GM19463 (cell line): ENCODE measurements around the gene SLC25A18.
"Not testable (repeated sequence)": the region's sequence is repeated elsewhere in the genome, so short reads cannot be mapped to it uniquely, and the experiment has no call there.

ENCODE experiments used
- ATAC-seq: cut with Tn5 transposase; IDR thresholded peaks from one replicate; pipeline ENCODE4 v1.9.1; 2021; ENCODE audit warnings: mild to moderate bottlenecking, moderate library complexity; ENCODE audit not compliant: unreplicated experiment

SLC25A18 gene

DNA sequence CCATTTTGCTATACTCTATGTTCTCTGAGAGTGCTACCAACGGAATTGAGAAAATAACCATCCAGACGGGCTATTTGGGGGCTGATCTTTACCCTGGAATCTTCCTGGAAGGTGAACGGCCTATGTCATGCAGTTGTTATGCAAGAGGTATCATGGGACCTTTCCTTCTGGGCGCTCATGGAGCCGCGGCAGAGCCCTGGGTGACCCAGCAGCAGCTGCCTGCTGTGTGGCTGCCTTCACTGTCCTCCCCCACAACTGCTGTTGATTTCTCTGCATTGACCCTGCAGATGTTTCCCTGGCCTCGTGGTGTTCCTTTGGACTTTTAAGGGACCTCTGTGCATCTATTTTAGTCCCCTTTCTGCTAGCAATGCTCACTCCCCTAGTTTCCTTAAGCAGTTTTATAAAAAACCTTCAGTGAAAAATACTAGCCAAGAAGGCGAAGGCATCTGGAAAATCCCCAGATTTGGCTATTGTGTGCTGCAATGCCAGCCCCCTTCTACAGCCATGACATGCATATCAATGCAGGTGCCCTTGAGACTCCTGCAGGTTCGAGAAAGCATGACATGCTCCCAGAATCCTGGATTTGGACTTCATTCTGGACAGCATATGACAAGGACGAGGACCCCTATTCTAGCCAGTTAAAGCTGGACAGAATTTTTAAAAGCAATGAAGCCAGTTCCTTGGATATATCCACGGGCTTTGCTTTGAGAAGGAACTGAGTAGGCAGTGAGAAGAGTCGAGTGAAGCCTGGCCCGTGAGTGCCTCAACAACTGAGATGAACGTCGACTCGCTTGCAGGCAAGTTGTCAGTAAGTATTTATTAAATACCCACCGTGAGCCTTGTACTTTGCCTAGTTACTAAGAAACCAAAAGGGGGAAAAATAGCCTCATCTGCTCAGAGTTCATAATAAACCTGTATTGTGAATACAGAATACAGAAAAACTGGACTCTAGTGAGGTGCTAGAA, at the start of gene SLC25A18:
Gene SLC25A18, plus strand, starts transcription at position 593 of the 965 bp plus-strand sequence. CDS start 16,447 bp downstream, outside the sequence.
- ATAC-seq: no peak

- ATAC-seq: no peak
These were observed 49.7 kb upstream of the SLC25A18 start for GRCh38 chr22:17513612-17514011.

DNA sequence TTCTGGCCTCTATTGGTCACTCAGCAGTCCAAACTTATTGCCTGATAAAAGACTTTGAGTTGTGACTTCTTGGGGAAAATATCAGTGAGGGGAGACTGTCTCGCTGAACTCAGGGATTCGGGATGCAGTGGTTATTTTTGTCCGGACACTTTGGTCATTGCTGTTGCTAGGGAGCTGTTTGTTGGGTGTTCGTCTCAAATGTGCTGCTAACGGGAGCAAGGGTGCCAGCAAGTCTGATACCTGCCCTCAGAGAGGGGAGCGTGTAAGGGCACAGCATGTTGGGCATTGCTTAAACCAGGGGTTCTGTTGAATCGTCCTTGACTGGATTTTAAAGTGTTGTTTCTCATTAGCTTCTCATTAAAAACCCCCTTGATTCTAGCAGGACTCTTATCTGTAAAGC, 49.2 kb upstream of the SLC25A18 start:
- ATAC-seq: no peak

- no peak for ATAC-seq
These were observed 44.9 kb upstream of the SLC25A18 start for GRCh38 chr22:17518406-17518805.

GRCh38 chr22:17521971-17522370, 41.3 kb upstream of the SLC25A18 start:
- not testable (repeated sequence) for ATAC-seq

- no peak for ATAC-seq
These were observed 39.4 kb upstream of the SLC25A18 start for GRCh38 chr22:17523925-17524324.

DNA sequence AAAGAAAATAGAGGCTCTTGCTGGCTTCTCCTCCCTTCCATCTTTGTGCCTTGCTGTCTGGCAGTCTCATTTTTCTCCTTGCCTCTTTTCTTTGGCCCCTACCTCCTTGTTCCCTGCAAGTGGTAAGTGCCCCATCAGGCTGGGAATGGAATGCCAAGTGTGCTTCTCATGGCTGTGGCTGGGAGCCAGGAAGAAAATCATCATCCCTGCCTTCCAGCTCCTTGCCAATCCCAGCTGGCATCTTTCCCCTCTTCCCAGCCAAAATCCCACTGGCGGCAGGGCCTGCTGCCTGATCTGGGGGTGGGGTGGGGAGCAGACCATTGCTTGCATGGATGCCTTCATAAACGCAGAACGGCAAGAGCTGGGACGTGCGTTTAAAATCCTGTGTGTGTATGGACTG, 27.0 kb upstream of the SLC25A18 start:
- no peak for ATAC-seq

DNA sequence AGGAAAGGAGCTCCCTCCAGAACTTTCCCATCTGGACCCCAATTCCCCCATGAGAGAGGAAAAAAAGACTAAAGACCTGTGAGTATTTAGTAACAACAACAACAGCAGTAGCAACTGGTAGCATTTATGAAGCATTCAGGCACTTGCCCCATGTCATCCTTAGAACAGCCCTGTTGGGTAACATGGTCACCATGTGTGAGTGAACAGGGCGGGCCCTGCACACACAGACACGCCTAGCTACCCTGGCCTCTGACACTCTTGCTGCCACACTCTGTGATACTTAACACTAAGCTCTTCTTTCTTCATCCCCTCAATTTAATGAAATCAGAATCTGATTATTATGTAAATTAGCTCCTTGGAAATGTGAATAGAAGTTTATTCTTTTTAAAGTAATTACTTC, 26.1 kb upstream of the SLC25A18 start:
- no peak for ATAC-seq

GRCh38 chr22:17540481-17540880, 22.8 kb upstream of the SLC25A18 start:
- ATAC-seq: no peak

- ATAC-seq: no peak
These were observed 21.8 kb upstream of the SLC25A18 start for GRCh38 chr22:17541476-17541875.

- no peak for ATAC-seq
These were observed 20.8 kb upstream of the SLC25A18 start for GRCh38 chr22:17542452-17542851.

DNA sequence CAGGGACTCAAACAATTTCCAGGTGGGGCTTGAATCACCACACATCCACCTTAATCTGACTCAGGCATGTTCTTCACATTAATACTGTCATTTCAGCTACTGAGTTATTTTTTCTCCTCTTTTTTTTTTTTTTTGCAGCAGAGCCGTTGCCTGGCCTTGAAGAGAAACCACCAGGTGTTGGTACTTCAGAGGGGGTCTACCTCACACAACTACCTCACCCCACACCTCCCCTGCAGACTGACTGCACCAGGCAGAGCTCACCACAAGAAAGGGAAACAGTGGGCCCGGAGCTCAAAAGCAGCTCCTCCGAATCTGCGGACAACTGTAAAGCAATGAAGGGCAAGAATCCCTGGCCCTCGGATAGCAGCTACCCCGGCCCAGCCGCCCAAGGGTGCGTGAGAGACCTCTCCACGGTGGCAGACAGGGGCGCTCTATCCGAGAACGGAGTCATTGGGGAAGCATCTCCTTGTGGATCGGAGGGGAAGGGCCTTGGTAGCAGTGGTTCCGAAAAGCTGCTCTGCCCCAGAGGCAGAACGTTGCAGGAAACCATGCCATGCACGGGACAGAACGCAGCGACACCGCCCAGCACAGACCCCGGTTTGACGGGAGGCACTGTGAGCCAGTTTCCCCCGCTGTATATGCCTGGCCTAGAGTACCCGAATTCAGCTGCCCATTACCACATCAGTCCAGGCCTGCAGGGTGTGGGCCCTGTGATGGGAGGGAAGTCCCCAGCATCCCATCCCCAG, 15.1 kb upstream of the SLC25A18 start:
- no peak for ATAC-seq

GRCh38 chr22:17548756-17549035, 14.6 kb upstream of the SLC25A18 start:
- ATAC-seq: no peak

DNA sequence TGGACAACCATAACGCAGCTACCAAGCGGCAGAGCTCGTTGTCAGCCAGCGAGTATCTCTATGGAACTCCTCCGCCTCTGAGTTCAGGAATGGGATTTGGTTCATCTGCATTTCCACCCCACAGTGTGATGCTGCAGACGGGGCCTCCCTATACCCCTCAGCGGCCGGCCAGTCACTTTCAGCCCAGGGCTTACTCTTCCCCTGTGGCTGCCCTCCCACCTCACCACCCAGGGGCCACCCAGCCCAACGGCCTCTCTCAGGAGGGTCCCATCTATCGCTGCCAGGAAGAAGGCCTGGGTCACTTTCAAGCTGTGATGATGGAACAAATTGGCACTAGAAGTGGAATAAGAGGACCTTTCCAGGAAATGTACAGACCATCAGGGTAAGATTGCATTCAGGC, 14.1 kb upstream of the SLC25A18 start:
- ATAC-seq: no peak

DNA sequence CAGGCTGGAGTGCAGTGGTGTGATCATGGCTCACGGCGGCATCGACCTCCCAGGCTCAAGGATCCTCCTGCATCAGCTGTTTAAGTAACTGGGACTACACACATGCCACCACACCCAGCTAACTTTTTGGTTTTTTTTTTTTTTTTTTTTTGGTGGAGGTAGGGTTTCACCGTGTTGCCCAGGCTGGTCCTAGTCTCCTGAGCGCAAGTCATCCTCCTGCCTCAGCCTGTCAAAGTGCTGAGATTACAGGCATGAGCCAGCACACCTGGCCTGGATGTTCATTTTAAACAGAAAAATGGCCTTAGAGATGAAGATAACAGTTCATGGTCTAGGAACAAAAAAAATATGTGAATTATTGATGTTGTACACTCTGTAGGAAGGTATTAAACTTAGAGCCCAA, 13.6 kb upstream of the SLC25A18 start:
- no peak for ATAC-seq

- no peak for ATAC-seq
These were observed 10.6 kb upstream of the SLC25A18 start for GRCh38 chr22:17552737-17553136.

DNA sequence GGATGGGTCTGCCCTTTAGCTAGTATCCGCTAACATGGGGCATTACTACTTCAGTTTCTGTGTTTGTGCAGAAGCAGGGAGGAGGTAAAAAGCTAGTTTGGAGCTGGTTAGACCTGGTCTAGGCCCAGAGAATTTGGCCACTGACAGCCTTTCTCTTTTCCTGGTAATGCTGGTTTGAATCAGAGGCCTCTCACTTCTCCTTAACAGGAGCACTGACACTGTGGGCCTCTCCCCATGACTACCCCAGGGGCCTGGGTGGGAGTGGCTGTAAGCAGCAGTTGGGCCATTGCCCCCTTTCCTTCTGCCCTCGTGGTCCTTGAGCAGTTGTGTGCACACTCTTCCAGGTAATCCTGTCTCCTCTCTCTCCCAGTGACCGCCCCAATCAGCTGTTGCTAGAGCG, 8.5 kb upstream of the SLC25A18 start:
- ATAC-seq: no peak

DNA sequence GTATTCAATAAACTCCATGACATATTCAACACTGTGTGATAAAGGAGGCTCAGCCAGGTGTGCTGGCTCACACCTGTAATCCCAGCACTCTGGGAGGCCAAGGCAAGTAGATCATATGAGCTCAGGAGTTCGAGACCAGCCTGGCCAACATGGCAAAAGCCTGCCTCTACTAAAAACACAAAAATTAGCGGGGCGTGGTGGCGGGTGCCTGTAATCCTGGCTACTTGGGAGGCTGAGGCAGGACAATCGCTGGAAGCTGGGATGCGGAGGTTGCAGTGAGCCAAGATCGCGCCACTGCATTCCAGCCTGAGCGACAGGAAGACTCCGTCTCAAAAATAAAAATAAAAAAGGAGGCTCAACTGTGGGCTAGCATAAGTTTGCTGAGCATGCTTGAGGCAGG, 4.1 kb upstream of the SLC25A18 start:
- no peak for ATAC-seq

GRCh38 chr22:17563936-17564391, 666 bp downstream of the SLC25A18 start:
- no peak for ATAC-seq

DNA sequence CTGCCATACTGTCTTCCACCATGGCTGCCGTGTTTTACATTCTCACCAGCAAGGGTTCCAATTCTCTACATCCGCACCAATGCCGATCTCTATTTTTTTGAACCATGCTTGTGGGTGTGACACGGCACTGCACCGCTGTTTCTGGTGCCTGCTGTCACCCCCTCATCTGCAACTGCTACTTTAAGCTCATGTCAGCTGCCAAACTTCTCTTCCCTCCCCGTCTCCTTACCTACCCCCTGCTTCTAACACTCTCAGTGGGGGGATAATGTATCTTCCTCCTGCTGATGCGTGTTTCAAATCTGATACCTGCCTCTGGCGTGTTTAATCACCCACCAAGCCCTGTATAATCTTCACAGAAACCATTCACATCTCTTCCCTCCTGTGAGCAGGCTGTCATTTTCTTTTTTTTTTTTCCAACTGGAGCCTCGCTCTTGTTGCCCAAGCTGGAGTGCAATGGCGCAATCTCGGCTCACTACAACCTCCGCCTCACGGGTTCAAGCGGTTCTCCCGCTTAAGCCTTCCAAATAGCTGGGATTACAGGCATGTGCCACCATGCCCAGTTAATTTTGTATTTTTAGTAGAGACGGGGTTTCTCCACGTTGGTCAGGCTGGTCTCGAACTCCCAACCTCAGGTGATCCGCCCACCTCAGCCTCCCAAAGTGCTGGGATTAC, 2.9 kb downstream of the SLC25A18 start:
- ATAC-seq: not testable (repeated sequence)

DNA sequence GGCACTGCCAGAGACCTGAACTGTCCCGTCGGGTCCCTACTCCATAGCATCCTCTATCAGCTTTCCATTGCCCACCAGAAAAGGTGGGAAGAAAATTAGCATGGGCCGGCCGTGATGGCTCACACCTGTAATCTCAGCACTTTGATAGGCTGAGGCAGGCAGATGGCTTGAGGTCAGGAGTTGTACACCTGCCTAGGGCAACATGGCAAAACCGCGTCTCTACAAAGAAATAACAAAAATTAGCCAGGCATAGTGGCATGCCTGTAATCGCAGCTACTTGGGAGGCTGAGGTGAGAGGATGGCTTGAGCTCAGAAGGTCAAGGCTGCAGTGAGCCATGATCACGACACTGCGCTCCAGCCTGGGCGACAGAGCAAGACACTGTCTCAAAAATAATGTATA, 3.5 kb downstream of the SLC25A18 start:
- no peak for ATAC-seq
